Measurements from ENCODE around the gene MKI67.

The MKI67 gene

GRCh38 chr10:128052696-128053095, 73.5 kb downstream of the MKI67 start:
- no peak for DNase-seq (ENCODE audit: low read depth in 3 of 3)

- no peak for DNase-seq (ENCODE audit: low read depth in 3 of 3)
Measured at GRCh38 chr10:128051548-128051947, 74.7 kb downstream of the MKI67 start.

- no peak for DNase-seq (ENCODE audit: low read depth in 3 of 3)
Measured at GRCh38 chr10:128050936-128051335, 75.3 kb downstream of the MKI67 start.

- DNase-seq (ENCODE audit: low read depth in 3 of 3), result no peak
Measured at GRCh38 chr10:128050121-128050516, 76.1 kb downstream of the MKI67 start.

- DNase-seq (ENCODE audit: low read depth in 3 of 3), result no peak
Measured at GRCh38 chr10:128049226-128050120, 76.8 kb downstream of the MKI67 start.

GRCh38 chr10:128048819-128049210, 77.4 kb downstream of the MKI67 start:
- no peak for DNase-seq (ENCODE audit: low read depth in 3 of 3)

GRCh38 chr10:128047991-128048818, 78.0 kb downstream of the MKI67 start:
- no peak for DNase-seq (ENCODE audit: low read depth in 3 of 3)

GRCh38 chr10:128047351-128047750, 78.9 kb downstream of the MKI67 start:
- DNase-seq (ENCODE audit: low read depth in 3 of 3), result peak; percentile 55 to 75 (median 72)

GRCh38 chr10:128046953-128047290, 79.3 kb downstream of the MKI67 start:
- DNase-seq (ENCODE audit: low read depth in 3 of 3), result peak in 1 of 3 experiments; percentile 18

Data from stimulated activated CD4-positive, alpha-beta T cell treated with anti-CD3 and anti-CD28 coated beads, TNF-alpha, amount 100 ng/mL, for 4 hours (primary cell).